Neural progenitor cell (in vitro differentiated cells): Measurements from ENCODE around the gene KLHL13. TPM values are rescaled to one million over a fixed set of nuclear protein-coding genes. Genes with fewer than 3 reads are reported as not detected.
"Not testable (repeated sequence)": the region's sequence is repeated elsewhere in the genome, so short reads cannot be mapped to it uniquely, and the experiment has no call there.

Experiments
- DNase-seq: peaks from one replicate; pipeline ENCODE4 v3.0.0-alpha.2; 2016; ENCODE audit warnings: low spot score
- H2AFZ ChIP-seq: fragments of 200-600 bp; sonication (generic); replicated peaks from 2 replicates; pipeline ENCODE4 v1.6.1; 2016; ENCODE audit warnings: antibody characterized with exemption
- H3F3A ChIP-seq: fragments of 200-600 bp; sonication (generic); 2 replicates; pipeline ENCODE4 v1.6.1; 2016; ENCODE audit warnings: antibody characterized with exemption, low read depth
- H3K27ac ChIP-seq: fragments of 200-600 bp; sonication (generic); 2 replicates; pipeline ENCODE4 v1.5.1; 2016; ENCODE audit warnings: mild to moderate bottlenecking
- H3K27me3 ChIP-seq: fragments of 200-600 bp; sonication (generic); 2 replicates; pipeline ENCODE4 v1.6.1; 2016; ENCODE audit warnings: mild to moderate bottlenecking, moderate library complexity
- H3K36me3 ChIP-seq: fragments of 200-600 bp; sonication (generic); 2 replicates; pipeline ENCODE4 v1.5.1; 2016
- H3K4me1 ChIP-seq: fragments of 200-600 bp; sonication (generic); 2 replicates; pipeline ENCODE4 v1.6.1; 2016; ENCODE audit warnings: mixed run types
- H3K4me2 ChIP-seq: fragments of 200-600 bp; sonication (generic); 2 replicates; pipeline ENCODE4 v1.6.1; 2016
- H3K4me3 ChIP-seq: fragments of 200-600 bp; sonication (generic); 2 replicates; pipeline ENCODE4 v1.5.1; 2016
- H3K79me2 ChIP-seq: fragments of 200-600 bp; sonication (generic); 2 replicates; pipeline ENCODE4 v1.6.1; 2016; ENCODE audit warnings: low read depth
- H3K9ac ChIP-seq: fragments of 200-600 bp; sonication (generic); 2 replicates; pipeline ENCODE4 v1.6.1; 2016
- H3K9me3 ChIP-seq: fragments of 200-600 bp; sonication (generic); 2 replicates; pipeline ENCODE4 v1.5.1; 2016; ENCODE audit warnings: low read depth
- H4K20me1 ChIP-seq: fragments of 200-600 bp; sonication (generic); 2 replicates; pipeline ENCODE4 v1.6.1; 2016; ENCODE audit warnings: low read depth
- H3K27ac Mint-ChIP-seq: 3 replicates; pipeline ENCODE4 v1.8.0; 2021; ENCODE audit warnings: mixed read lengths
- H3K27me3 Mint-ChIP-seq: 2 replicates; pipeline ENCODE4 v1.8.0; 2022; ENCODE audit warnings: low read depth, mild to moderate bottlenecking, inconsistent platforms, moderate library complexity, mixed read lengths; ENCODE audit not compliant: insufficient read depth
- H3K36me3 Mint-ChIP-seq: 3 replicates; pipeline ENCODE4 v1.8.0; 2021; ENCODE audit warnings: mixed read lengths
- H3K4me1 Mint-ChIP-seq: 3 replicates; pipeline ENCODE4 v1.8.0; 2021; ENCODE audit warnings: mixed read lengths
- H3K4me3 Mint-ChIP-seq: 3 replicates; pipeline ENCODE4 v1.8.0; 2021; ENCODE audit warnings: mild to moderate bottlenecking, moderate library complexity, mixed read lengths
- H3K9me3 Mint-ChIP-seq: 3 replicates; pipeline ENCODE4 v1.8.0; 2020; ENCODE audit warnings: mixed read lengths
- CTCF ChIP-seq: fragments of 200-600 bp; sonication (generic); IDR thresholded peaks from 2 replicates; pipeline ENCODE4 v1.5.1; 2017; ENCODE audit warnings: antibody characterized with exemption, mild to moderate bottlenecking
- EZH2 ChIP-seq: fragments of 200-600 bp; sonication (generic); IDR thresholded peaks from 2 replicates; pipeline ENCODE4 v1.6.1; 2017; ENCODE audit warnings: antibody characterized with exemption, mild to moderate bottlenecking, moderate library complexity
- EZH2phosphoT487 ChIP-seq: fragments of 200-600 bp; sonication (generic); IDR thresholded peaks from 2 replicates; pipeline ENCODE4 v1.6.1; 2017; ENCODE audit warnings: antibody characterized with exemption
- total RNA-seq: library from RNA; depleted of rRNA; stranded (reverse); fragments of >200 nt; gene quantifications from 2 replicates; pipeline ENCODE4 v1.2.3, GENCODE V29; 2015; ENCODE audit warnings: low replicate concordance

KLHL13 gene
- total RNA-seq, 1 donor from 2014 or later = 22.6 TPM

DNA sequence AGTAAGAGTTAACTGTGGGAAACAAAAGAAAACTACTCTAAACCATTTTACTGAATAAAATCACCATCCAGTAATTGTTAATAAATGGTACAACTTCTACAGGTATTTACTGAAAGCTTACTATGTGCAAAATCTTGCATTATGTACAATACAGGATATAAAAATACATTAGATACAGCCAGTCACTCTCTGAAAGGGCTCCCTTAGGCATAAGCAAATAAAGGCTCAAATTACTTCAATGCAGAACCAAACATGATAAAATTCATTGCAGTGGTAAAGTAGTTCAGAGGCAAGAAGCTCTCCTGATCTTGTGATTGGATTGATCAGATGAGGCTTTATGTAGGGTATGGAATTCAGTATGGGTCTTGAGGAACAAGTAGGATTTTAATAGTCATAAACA lies 100.2 kb downstream of the KLHL13 start:
- Mint-ChIP-seq H3K4me3 (no peak overlapping the region), H3K27me3 (peaks cover 3% of the 10 kb centered on the region), H3K9me3 (peaks cover 12% of the 10 kb centered on the region), H3K27ac (no peak overlapping the region), H3K4me1 (no peaks in the 10 kb centered on the region), H3K36me3 (no peaks in the 10 kb centered on the region)
- H3K79me2 ChIP-seq = no peaks in the 10 kb centered on the region
- H3K4me3 ChIP-seq = no peak overlapping the region
- no peaks in the 10 kb centered on the region for H3K36me3 ChIP-seq
- DNase-seq = no peak
- no peaks in the 10 kb centered on the region for H4K20me1 ChIP-seq
- H3K4me1 ChIP-seq = no peaks in the 10 kb centered on the region
- no peak overlapping the region for H3K4me2 ChIP-seq
- no peaks in the 10 kb centered on the region for H3K27me3 ChIP-seq
- no peak overlapping the region for H3K27ac ChIP-seq
- TF ChIP-seq CTCF = no peak
- no peak for TF ChIP-seq EZH2
- no peak for TF ChIP-seq EZH2phosphoT487
- no peak overlapping the region for H2AFZ ChIP-seq
- H3F3A ChIP-seq = no peaks in the 10 kb centered on the region
- H3K9me3 ChIP-seq = peaks cover 9% of the 10 kb centered on the region
- H3K9ac ChIP-seq = no peak overlapping the region

DNA sequence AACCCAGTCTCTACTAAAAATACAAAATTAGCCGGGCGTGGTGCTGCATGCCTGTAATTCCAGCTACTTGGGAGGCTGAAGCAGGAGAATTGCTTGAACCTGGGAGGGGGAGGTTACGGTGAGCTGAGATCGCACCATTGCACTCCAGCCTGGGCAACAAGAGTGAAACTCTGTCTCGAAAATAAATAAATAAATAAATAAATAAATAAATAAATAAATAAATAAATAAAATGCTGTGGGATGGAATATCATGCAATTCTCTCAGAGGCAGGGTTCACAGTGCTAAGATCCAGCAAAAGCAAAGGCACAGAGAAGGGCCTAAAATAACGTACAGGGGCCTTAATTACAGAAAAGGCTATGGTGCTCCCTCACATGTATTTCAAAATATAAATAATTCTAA lies 114.2 kb downstream of the KLHL13 start:
- H3K9ac ChIP-seq, H3K27ac Mint-ChIP-seq, H3K79me2 ChIP-seq, H3K4me3 ChIP-seq, H3K27me3 Mint-ChIP-seq, H3K9me3 ChIP-seq, H2AFZ ChIP-seq, H3K36me3 Mint-ChIP-seq, H3K9me3 Mint-ChIP-seq, H3K36me3 ChIP-seq, H3K27ac ChIP-seq, H3K4me2 ChIP-seq, H4K20me1 ChIP-seq, H3F3A ChIP-seq, H3K4me3 Mint-ChIP-seq, H3K4me1 ChIP-seq, DNase-seq, H3K27me3 ChIP-seq, H3K4me1 Mint-ChIP-seq: not testable (repeated sequence)

- Histone ChIP-seq H3K9me3 (no peaks in the 10 kb centered on the region), H3K9ac (no peak overlapping the region), H3K27ac (no peak overlapping the region), H3K27me3 (no peaks in the 10 kb centered on the region), H3K36me3 (no peaks in the 10 kb centered on the region), H2AFZ (no peak overlapping the region), H3K4me1 (no peaks in the 10 kb centered on the region), H3K4me2 (no peak overlapping the region), H3K4me3 (no peak overlapping the region), H4K20me1 (no peaks in the 10 kb centered on the region), H3F3A (no peaks in the 10 kb centered on the region), H3K79me2 (no peaks in the 10 kb centered on the region)
- no peaks in the 10 kb centered on the region for H3K9me3 Mint-ChIP-seq
- H3K36me3 Mint-ChIP-seq = no peaks in the 10 kb centered on the region
- DNase-seq = no peak
- H3K27me3 Mint-ChIP-seq = no peaks in the 10 kb centered on the region
- TF ChIP-seq CTCF = no peak
- TF ChIP-seq EZH2 = no peak
- no peak for TF ChIP-seq EZH2phosphoT487
- H3K4me1 Mint-ChIP-seq = no peaks in the 10 kb centered on the region
- H3K4me3 Mint-ChIP-seq = no peak overlapping the region
- H3K27ac Mint-ChIP-seq = no peak overlapping the region
Observed at GRCh38 chrX:118000518-118000917, 116.1 kb downstream of the KLHL13 start.

- Histone ChIP-seq H2AFZ (no peak overlapping the region), H3K36me3 (no peaks in the 10 kb centered on the region), H3K9ac (no peak overlapping the region), H3K4me3 (no peak overlapping the region), H3K79me2 (no peaks in the 10 kb centered on the region), H3F3A (no peaks in the 10 kb centered on the region), H3K27me3 (no peaks in the 10 kb centered on the region), H3K4me1 (no peaks in the 10 kb centered on the region), H4K20me1 (no peaks in the 10 kb centered on the region), H3K27ac (no peak overlapping the region), H3K4me2 (no peak overlapping the region), H3K9me3 (no peaks in the 10 kb centered on the region)
- no peak overlapping the region for H3K4me3 Mint-ChIP-seq
- H3K27me3 Mint-ChIP-seq = no peaks in the 10 kb centered on the region
- TF ChIP-seq EZH2phosphoT487 = no peak
- TF ChIP-seq EZH2 = no peak
- TF ChIP-seq CTCF = no peak
- H3K27ac Mint-ChIP-seq = no peak overlapping the region
- no peak for DNase-seq
- H3K36me3 Mint-ChIP-seq = no peaks in the 10 kb centered on the region
- no peaks in the 10 kb centered on the region for H3K9me3 Mint-ChIP-seq
- no peaks in the 10 kb centered on the region for H3K4me1 Mint-ChIP-seq
Observed at GRCh38 chrX:117998171-117998570, 118.4 kb downstream of the KLHL13 start.
